ENCODE measurements around the gene BST2. TPM values are rescaled to one million over a fixed set of nuclear protein-coding genes. Genes with fewer than 3 reads are reported as not detected.

Gene BST2
- total RNA-seq, 2 donors from 2014 or later: 36.7 to 38.1 TPM

DNA sequence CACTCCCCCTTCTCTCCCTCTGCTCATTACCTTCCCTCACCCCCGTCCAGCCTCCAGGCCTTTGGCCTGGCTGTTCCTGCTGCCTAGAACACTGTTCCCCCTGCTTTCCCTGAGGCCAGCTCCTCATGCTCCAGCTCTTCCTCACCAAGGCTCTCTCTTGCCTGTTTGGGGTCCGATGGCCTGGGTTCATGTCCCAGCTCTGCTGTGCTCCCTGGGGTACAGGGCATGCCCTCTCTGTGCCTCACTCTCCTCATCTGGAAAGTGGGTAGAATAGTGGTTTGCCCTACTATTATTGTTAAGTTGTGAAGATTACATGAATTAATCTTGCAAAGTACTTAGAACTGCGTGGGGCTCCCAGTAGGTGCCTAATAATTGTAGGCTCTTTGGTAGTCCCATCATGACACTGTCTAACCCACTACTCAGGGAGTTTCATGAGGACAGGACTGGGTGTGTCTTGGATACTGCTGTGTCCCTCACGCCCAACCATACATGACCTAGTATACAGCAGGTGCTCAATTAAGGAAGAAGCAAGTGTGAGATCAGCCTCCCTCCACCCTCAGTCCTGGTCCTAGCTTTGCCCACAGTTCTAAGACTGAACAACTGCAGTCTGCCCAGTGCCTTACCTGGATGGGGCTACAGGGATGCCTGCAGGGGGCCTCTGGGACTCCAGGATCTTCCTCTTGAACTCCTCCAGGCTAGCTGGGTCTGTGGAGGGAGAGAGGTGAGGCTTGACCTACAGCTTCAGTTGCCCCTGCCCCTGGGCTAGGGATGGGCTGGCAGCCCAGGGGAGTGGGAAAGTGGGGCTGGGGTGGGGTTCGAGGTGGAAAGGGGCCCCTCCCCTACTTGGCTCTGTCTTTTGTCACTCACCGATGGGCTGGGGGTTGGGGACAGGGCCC is 45.3 kb downstream of the BST2 start:
- peaks cover 5% of the 10 kb centered on the region for H3K4me1 Mint-ChIP-seq
- H3K27me3 Mint-ChIP-seq: peaks cover under 1% of the 10 kb centered on the region
- peaks cover 7% of the 10 kb centered on the region for H3K36me3 Mint-ChIP-seq (ENCODE audit: low read depth)
- DNase-seq (no peak), ATAC-seq (no peak)
- H3K4me3 Mint-ChIP-seq: no peak overlapping the region
- no peaks in the 10 kb centered on the region for H3K9me3 ChIP-seq (ENCODE audit: control insufficient read depth, low read length, poor library complexity, severe bottlenecking)
- H3K27ac Mint-ChIP-seq: peak overlapping the region; percentile 51

DNA sequence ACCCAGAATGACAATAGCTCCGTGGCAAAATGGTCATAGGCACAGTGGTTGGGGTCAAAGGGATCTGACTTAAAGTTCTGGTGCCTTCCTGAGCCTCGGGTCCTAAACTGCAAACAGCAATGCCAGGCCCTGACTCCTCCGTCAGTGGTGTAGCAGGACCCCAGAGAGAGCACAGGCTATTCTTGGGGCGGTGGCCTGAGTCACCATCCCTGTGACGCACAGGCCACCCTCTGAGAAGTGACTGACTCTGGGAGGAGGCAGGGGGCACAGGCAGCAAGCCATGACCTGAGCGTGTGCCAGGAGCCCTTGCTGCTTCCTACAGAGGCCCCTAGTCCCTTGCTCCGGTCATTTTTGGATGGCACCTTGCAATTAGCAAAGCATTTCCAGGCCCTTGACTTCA is 47.0 kb downstream of the BST2 start:
- no peak for DNase-seq
- Mint-ChIP-seq H3K36me3 (ENCODE audit: low read depth) (peaks cover 4% of the 10 kb centered on the region), H3K4me1 (peaks cover 6% of the 10 kb centered on the region), H3K4me3 (no peak overlapping the region), H3K27me3 (peaks cover 6% of the 10 kb centered on the region), H3K27ac (no peak overlapping the region)
- ATAC-seq: no peak
- no peaks in the 10 kb centered on the region for H3K9me3 ChIP-seq (ENCODE audit: control insufficient read depth, low read length, poor library complexity, severe bottlenecking)

DNA sequence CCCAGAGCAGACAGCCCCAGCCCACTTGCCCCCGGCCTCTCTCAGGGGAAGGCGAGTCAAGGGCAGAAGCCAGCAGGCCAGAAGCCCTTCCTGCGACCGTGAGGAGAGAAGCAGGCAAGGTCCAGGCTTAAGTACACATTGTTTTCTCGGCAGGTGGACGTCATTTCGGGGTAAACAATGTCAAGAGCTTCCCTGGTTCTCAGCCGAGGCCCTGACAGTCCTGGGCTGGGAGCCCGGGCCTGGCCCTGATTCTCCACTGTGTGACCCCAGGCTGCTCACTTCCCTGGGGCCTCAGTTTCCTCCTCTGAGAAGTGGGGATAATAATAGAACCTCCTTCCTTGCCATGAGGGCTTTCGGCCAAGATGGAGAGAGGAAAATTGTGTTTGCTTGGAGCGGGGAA is 47.7 kb downstream of the BST2 start:
- no peak overlapping the region for H3K27ac Mint-ChIP-seq
- peaks cover 10% of the 10 kb centered on the region for H3K4me1 Mint-ChIP-seq
- H3K4me3 Mint-ChIP-seq: no peak overlapping the region
- no peaks in the 10 kb centered on the region for H3K9me3 ChIP-seq (ENCODE audit: control insufficient read depth, low read length, poor library complexity, severe bottlenecking)
- peaks cover 5% of the 10 kb centered on the region for H3K36me3 Mint-ChIP-seq (ENCODE audit: low read depth)
- ATAC-seq (no peak), DNase-seq (no peak)
- peaks cover 13% of the 10 kb centered on the region for H3K27me3 Mint-ChIP-seq

DNA sequence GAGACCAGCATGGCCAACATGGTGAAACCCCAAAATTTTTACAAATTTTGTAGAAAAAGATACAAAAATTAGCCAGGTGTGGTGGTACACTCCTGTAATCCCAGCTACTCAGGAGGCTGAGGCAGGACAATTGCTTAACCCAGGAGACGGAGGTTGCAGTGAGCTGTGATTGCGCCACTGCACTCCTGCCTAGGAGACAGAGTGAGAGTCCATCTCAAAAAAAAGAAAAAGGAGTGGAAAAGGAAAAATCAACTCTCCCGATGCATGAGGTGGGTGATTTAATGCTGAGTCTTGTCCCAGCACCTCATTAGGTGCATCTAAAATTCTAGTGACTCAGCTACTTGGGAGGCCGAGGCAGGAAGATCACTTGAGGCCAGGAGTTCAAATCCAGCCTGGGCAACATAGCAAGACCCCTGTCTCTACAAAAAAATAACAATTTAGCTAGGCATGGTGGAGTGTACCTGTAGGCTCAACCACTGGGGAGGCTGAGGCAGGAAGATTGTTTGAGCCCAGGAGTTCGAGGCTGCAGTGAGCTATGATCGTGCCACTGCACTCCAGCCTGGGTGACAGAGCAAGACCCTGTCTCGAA is 48.3 kb downstream of the BST2 start:
- Mint-ChIP-seq H3K4me1 (peaks cover 8% of the 10 kb centered on the region), H3K27ac (no peak overlapping the region), H3K4me3 (no peak overlapping the region), H3K27me3 (peaks cover 17% of the 10 kb centered on the region), H3K36me3 (ENCODE audit: low read depth) (peaks cover 2% of the 10 kb centered on the region)
- ATAC-seq: no peak
- no peaks in the 10 kb centered on the region for H3K9me3 ChIP-seq (ENCODE audit: control insufficient read depth, low read length, poor library complexity, severe bottlenecking)
- no peak for DNase-seq

DNA sequence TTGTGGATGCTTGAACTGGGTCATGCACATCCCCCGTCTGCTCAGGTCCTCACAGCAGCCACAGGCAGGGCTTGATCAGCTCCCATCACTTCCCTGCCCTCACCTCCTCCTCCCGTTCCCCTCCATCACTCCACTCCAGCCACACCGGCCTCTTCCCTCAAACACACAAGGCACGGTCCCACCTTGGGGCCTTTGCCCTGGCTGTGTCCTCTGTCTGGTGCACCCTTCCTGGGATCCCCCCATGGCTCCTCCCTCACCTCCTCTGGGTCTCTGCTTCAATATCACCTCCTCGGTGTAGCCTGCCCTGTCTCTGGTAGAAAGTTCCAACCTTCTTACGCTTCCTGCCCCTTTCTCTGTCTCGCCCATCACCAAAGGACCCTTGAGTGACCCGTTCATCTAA is 52.0 kb downstream of the BST2 start:
- no peaks in the 10 kb centered on the region for H3K9me3 ChIP-seq (ENCODE audit: control insufficient read depth, low read length, poor library complexity, severe bottlenecking)
- DNase-seq: no peak
- no peak overlapping the region for H3K27ac Mint-ChIP-seq
- no peak overlapping the region for H3K4me3 Mint-ChIP-seq
- ATAC-seq: no peak
- peaks cover 36% of the 10 kb centered on the region for H3K27me3 Mint-ChIP-seq
- peaks cover 2% of the 10 kb centered on the region for H3K36me3 Mint-ChIP-seq (ENCODE audit: low read depth)
- peaks cover 9% of the 10 kb centered on the region for H3K4me1 Mint-ChIP-seq

Other genes with a start within 250 kb of the BST2 start
- gene USE1, start 190.3 kb downstream of the BST2 start, total RNA-seq: 10 to 100 TPM; 21.7 to 23.1 TPM
- 10 to 100 TPM; 13.9 to 14.9 TPM for gene OCEL1, start 179.4 kb downstream of the BST2 start, total RNA-seq
- gene NR2F6, start 159.7 kb downstream of the BST2 start, total RNA-seq: 1 to 10 TPM; 1.8 to 2.1 TPM
- gene USHBP1, start 140.9 kb downstream of the BST2 start, total RNA-seq: under 1 TPM in 1 of 2 donors, not detected in 1; 0.26 TPM
- gene BABAM1, start 138.2 kb downstream of the BST2 start, total RNA-seq: 10 to 100 TPM; 70.7 to 72.2 TPM
- gene ANKLE1, start 123.7 kb downstream of the BST2 start, total RNA-seq: 1 to 10 TPM; 1.4 to 2.0 TPM
- 1 to 10 TPM; 5.0 to 7.1 TPM for gene ABHD8, start 102.2 kb downstream of the BST2 start, total RNA-seq
- 10 to 100 TPM; 47.0 to 47.1 TPM for gene MRPL34, start 99.8 kb downstream of the BST2 start, total RNA-seq
- gene DDA1, start 96.1 kb downstream of the BST2 start, total RNA-seq: 10 to 100 TPM; 40.3 to 50.3 TPM
- gene ANO8, start 70.8 kb downstream of the BST2 start, total RNA-seq: 10 to 100 TPM; 15.9 to 17.7 TPM
- 10 to 100 TPM; 27.5 to 33.3 TPM for gene GTPBP3, start 68.1 kb downstream of the BST2 start, total RNA-seq
- not detected for gene PLVAP, start 28.3 kb downstream of the BST2 start, total RNA-seq
- under 1 TPM in 1 of 2 donors, not detected in 1; 0.44 TPM for gene CCDC194, start 11.4 kb downstream of the BST2 start, total RNA-seq
- gene MVB12A, start 14.4 kb upstream of the BST2 start, total RNA-seq: 10 to 100 TPM; 17.9 to 20.3 TPM
- gene TMEM221, start 43.0 kb upstream of the BST2 start, total RNA-seq: not detected
- not detected for gene NXNL1, start 55.3 kb upstream of the BST2 start, total RNA-seq
- 1 to 10 TPM; 5.8 to 7.1 TPM for gene SLC27A1, start 64.9 kb upstream of the BST2 start, total RNA-seq
- 10 to 100 TPM; 48.6 to 53.7 TPM for gene PGLS, start 106.0 kb upstream of the BST2 start, total RNA-seq
- 10 to 100 TPM; 42.1 to 42.4 TPM for gene COLGALT1, start 150.0 kb upstream of the BST2 start, total RNA-seq